Transverse colon (tissue), 4 donors: ENCODE data around the gene SLC25A41. TPM values are rescaled to one million over a fixed set of nuclear protein-coding genes. Genes with fewer than 3 reads are reported as not detected.
"Not testable (repeated sequence)": the region's sequence is repeated elsewhere in the genome, so short reads cannot be mapped to it uniquely, and the experiment has no call there.

Experiments used
- DNase-seq: peaks from one replicate; pipeline ENCODE4 v3.0.0-alpha.2; 2019
- H3K27ac ChIP-seq, 4 donors: fragments of 200-600 bp; sonication (generic); 2 replicates each; pipeline ENCODE4 v1.5.1; 2016 to 2018; ENCODE audit warnings: inconsistent platforms in 4 of 4
- H3K27me3 ChIP-seq: fragments of 200-600 bp; sonication (generic); 2 replicates; pipeline ENCODE4 v1.5.1; 2017; ENCODE audit warnings: inconsistent platforms
- H3K36me3 ChIP-seq, 4 donors: fragments of 200-600 bp; sonication (generic); 2 replicates each; pipeline ENCODE4 v1.5.1; 2017 to 2019; ENCODE audit warnings: inconsistent platforms in 4 of 4
- H3K4me1 ChIP-seq, 4 donors: fragments of 200-600 bp; sonication (generic); 2 replicates each; pipeline ENCODE4 v1.5.1; 2017 to 2020; ENCODE audit warnings: inconsistent platforms in 4 of 4
- H3K4me3 ChIP-seq, 4 donors: fragments of 200-600 bp; sonication (generic); 1 replicate in 1 of 4; 2 replicates in 3 of 4; pipeline versions ENCODE4 v1.5.1 to v1.6.1; 2017 to 2019; ENCODE audit warnings: inconsistent platforms in 4 of 4
- H3K9me3 ChIP-seq, 2 donors: fragments of 200-600 bp; sonication (generic); 2 replicates each; pipeline ENCODE4 v1.5.1; 2017 to 2019; ENCODE audit warnings: inconsistent platforms in 2 of 2
- EP300 ChIP-seq: sonication (generic); formaldehyde crosslinking; IDR thresholded peaks from one replicate; pipeline ENCODE4 v1.6.1; 2017; ENCODE audit warnings: antibody characterized with exemption, low read depth
- POLR2A ChIP-seq: fragments of 450-650 bp; IDR thresholded peaks from one replicate; pipeline ENCODE4 v1.6.1; 2016; ENCODE audit warnings: antibody characterized with exemption, mild to moderate bottlenecking, moderate library complexity
- POLR2AphosphoS5 ChIP-seq, 3 donors: sonication (generic); formaldehyde crosslinking; IDR thresholded peaks; one replicate each; pipeline ENCODE4 v1.6.1; 2016; ENCODE audit warnings: antibody characterized with exemption in 3 of 3
- WGBS, 2 donors: methylation state at CpG; one replicate each; pipeline ENCODE4 v1.1.5; 2018; ENCODE audit warnings: low coverage in 1 of 2; 5-methylcytosine and 5-hydroxymethylcytosine counted together
- in situ Hi-C, 4 donors: fragments of 200-750 bp; cut with MboI; loops; one replicate each; pipeline versions ENCODE4 v1.15.0 to v1.15.1; 2017; ENCODE audit warnings: low sequenced_read_pairs in 3 of 4, low pct_ligation_motif_present in 1 of 4, low pct_unique_long_range_greater_than_20kb in 1 of 4
- intact Hi-C: fragments of 100-400 bp; cut with DNase I; formaldehyde crosslinking; loops from one replicate; pipeline ENCODE4 v1.15.1; 2023; ENCODE audit warnings: low total_unique reads
- total RNA-seq, 4 donors: library from RNA; depleted of rRNA; stranded (reverse); fragments of >200 nt; gene quantifications; one replicate each; pipeline ENCODE4 v1.1.0, GENCODE V29; 2016
- TF ChIP-seq, protein P1 (sequence below), 5 experiments: fragments of 200-600 bp in 3 of 5; fragments of 450-650 bp in 2 of 5; sonication (generic) in 3 of 5; IDR thresholded peaks; 1 replicate in 2 of 5; 2 replicates in 3 of 5; pipeline ENCODE4 v1.5.1; 2016 to 2017; ENCODE audit warnings: antibody characterized with exemption in 5 of 5, inconsistent platforms in 3 of 5, mild to moderate bottlenecking in 2 of 5, moderate library complexity in 1 of 5

Gene SLC25A41
- total RNA-seq, 4 donors from 2014 or later, result 0.32 TPM; not detected in 3

DNA sequence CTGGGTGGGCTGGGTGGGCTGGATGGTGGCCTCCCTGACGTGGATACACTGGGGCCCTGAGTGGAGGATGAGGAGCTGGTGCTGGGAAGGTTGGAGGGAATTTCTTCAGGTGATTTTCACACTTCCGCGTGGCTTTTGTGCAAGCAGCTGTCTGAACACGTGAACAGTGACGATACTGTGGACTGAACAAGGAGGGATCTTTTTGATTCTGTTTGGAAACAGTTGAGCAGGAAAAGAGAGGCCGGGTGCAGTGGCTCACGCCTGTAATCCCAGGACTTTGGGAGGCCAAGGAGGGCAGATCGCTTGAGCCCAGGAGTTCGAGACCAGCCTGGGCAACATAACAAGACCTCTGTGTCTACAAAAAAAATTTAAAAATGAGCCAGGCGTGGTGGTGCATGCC, 31.5 kb downstream of the SLC25A41 start:
- no peak for DNase-seq
- WGBS, 2 donors, result 73 to 75% methylated on average over 4 to 10 of the region's 10 CpGs
- peak overlapping the region; percentile 74 to 84 (median 80) for H3K27ac ChIP-seq

DNA sequence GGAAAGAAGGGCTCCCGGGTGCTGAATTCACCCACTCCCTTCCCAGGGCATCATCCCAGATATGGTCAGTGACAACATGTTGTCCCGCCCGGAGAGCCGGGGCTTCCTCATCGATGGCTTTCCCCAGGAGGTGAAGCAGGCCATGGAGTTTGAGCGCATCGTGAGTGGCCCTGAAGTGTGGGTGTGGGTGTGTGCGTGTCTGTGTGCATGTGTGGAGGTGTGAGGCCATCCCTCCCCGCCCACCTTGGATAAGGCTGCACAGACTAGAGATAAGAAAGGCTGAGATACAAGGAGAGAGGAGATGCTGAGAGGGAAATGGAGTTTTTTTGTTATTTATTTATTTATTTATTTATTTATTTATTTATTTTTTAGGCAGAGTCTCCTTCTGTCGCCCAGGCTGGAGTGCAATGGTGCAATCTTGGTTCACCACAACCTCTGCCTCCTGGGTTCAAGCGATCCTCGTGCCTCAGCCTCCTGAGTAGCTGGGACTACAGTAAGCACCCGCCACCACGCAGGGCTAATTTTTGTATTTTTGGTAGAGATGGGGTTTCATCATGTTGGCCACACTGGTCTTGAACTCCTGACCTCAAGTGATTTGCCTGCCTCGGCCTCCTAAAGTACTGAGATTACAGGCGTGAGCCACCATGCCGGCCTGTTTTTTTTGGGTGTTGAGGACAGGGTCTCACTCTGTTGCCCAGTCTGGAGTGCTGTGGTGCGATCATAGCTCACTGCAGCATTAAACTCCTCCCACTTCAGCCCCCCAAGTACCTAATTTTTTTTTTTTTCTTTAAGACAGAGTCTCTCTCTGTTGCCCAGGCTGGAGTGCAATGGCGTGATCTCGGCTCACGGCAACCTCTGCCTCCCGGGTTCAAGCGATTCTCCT, 33.3 kb downstream of the SLC25A41 start:
- H3K27ac ChIP-seq, DNase-seq, H3K4me3 ChIP-seq, H3K9me3 ChIP-seq, H3K36me3 ChIP-seq, in situ Hi-C loops, intact Hi-C loops, H3K27me3 ChIP-seq: not testable (repeated sequence)
- WGBS, 2 donors, result 79 to 90% methylated on average over 5 to 23 of the region's 23 CpGs
- peaks cover 3 to 23% (median 13%) of the 10 kb centered on the region in 4 donors for H3K4me1 ChIP-seq

More for the DNA sequence above, 31.5 kb downstream of the SLC25A41 start:
- in situ Hi-C loops, result no loop called here
- H3K4me1 ChIP-seq, result peaks cover 3 to 23% (median 13%) of the 10 kb centered on the region in 4 donors
- H3K9me3 ChIP-seq, result no peaks in the 10 kb centered on the region
- TF ChIP-seq POLR2A, result no peak
- TF ChIP-seq EP300, result no peak
- H3K36me3 ChIP-seq, result no peaks in the 10 kb centered on the region
- intact Hi-C loops, result no loop called here
- H3K27me3 ChIP-seq, result no peaks in the 10 kb centered on the region
- peak overlapping the region in 1 of 4 donors; percentile 26 for H3K4me3 ChIP-seq

DNA sequence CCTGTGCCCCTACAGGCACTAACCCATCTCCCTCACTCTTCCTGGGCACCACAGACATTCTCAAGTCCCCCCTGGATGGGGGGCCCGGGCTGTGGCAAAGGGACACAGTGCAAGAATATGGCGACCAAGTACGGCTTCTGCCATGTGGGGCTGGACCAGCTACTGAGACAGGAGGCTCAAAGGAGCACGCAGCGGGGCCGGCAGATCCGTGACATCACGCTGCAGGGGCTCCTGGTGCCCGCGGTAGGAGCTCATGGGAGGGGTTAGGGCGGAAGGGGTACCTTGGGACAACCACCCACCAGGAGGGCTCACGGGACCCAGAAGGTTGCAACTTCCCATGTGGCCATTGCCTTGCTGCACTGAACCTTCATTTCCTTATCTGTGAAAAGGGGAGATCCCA, 37.3 kb downstream of the SLC25A41 start:
- intact Hi-C loops, result no loop called here
- H3K9me3 ChIP-seq, result no peaks in the 10 kb centered on the region
- H3K36me3 ChIP-seq, result no peaks in the 10 kb centered on the region
- peaks cover 5 to 18% (median 8%) of the 10 kb centered on the region in 4 donors for H3K4me1 ChIP-seq
- DNase-seq, result no peak
- in situ Hi-C loops, result no loop called here
- no peaks in the 10 kb centered on the region for H3K27me3 ChIP-seq
- WGBS, 2 donors, result 97% methylated on average over 12 of the region's 12 CpGs; no CpG with 5 or more reads in 1 of the 2 donors
- no peak for TF ChIP-seq EP300
- TF ChIP-seq, protein P1, sequence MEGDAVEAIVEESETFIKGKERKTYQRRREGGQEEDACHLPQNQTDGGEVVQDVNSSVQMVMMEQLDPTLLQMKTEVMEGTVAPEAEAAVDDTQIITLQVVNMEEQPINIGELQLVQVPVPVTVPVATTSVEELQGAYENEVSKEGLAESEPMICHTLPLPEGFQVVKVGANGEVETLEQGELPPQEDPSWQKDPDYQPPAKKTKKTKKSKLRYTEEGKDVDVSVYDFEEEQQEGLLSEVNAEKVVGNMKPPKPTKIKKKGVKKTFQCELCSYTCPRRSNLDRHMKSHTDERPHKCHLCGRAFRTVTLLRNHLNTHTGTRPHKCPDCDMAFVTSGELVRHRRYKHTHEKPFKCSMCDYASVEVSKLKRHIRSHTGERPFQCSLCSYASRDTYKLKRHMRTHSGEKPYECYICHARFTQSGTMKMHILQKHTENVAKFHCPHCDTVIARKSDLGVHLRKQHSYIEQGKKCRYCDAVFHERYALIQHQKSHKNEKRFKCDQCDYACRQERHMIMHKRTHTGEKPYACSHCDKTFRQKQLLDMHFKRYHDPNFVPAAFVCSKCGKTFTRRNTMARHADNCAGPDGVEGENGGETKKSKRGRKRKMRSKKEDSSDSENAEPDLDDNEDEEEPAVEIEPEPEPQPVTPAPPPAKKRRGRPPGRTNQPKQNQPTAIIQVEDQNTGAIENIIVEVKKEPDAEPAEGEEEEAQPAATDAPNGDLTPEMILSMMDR (IDR thresholded peaks at IDR 0.05), result no peak
- no peak for TF ChIP-seq POLR2AphosphoS5 (IDR thresholded peaks at IDR 0.05)
- TF ChIP-seq POLR2A, result no peak
- H3K27ac ChIP-seq, result no peak overlapping the region
- H3K4me3 ChIP-seq, result no peak overlapping the region

DNA sequence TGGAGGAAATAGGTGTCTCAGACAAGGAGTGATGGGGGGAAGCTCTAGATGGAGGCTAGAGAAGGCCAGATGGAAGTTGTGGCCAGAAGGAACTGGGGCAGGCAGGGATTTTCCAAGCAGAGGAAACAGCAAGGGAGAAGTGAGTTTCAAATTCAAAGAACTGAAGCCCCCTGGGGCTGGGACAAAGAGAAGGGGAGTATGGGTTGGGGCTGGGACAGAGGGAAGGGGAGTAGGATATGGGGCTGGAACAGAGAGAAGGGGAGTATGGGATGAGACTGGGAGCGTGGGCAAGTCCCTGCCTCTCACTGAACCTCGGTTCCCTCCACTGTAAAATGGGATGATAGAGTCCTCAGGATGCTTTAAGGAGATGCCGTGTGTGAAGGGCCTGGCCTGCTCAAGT, 38.7 kb downstream of the SLC25A41 start:
- DNase-seq, result no peak
- H3K4me3 ChIP-seq, result no peak overlapping the region
- H3K27me3 ChIP-seq, result no peaks in the 10 kb centered on the region
- H3K9me3 ChIP-seq, result no peaks in the 10 kb centered on the region
- in situ Hi-C loops, result no loop called here
- peaks cover 0 to 7% (median 0%) of the 10 kb centered on the region in 4 donors for H3K36me3 ChIP-seq
- TF ChIP-seq POLR2AphosphoS5 (IDR thresholded peaks at IDR 0.05) (no peak), POLR2A (no peak), EP300 (no peak)
- TF ChIP-seq, protein P1 (IDR thresholded peaks at IDR 0.05), result no peak
- peaks cover 5 to 18% (median 8%) of the 10 kb centered on the region in 4 donors for H3K4me1 ChIP-seq
- H3K27ac ChIP-seq, result no peak overlapping the region
- intact Hi-C loops, result no loop called here
- WGBS, 2 donors, result 92 to 94% methylated on average over 3 of the region's 3 CpGs

DNA sequence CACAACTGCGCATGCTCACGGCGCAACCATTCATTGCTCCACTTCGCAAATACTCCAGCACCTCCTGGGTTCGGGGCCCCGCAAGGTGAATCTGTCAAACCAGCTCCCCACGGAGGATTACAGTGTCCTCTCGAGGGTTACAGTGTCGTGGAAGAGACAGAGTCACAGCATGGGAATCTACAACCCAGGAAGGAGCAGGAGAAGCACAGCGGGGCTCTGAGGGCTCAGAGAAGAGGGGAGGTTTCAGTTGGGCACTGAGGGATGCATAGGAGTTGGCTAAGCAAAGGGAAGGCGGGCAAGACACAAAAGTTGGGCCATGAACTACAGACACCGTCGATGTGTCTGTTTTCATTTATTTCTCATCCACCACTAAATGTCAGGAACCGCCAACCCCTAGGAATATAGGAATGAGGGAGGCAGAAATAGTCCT, 39.6 kb downstream of the SLC25A41 start:
- 0 to 28% methylated on average over 2 to 14 of the region's 14 CpGs for WGBS, 2 donors

More for the DNA sequence above, 39.6 kb downstream of the SLC25A41 start:
- no peaks in the 10 kb centered on the region for H3K9me3 ChIP-seq
- H3K36me3 ChIP-seq, result peaks cover 0 to 16% (median 3%) of the 10 kb centered on the region in 4 donors
- in situ Hi-C loops (no loop called here), intact Hi-C loops (loop anchor here (1.0 kb wide), 1 partner anchor 29 kb away; no protein-coding TSS in a partner anchor)
- peak overlapping the region; percentile 89 to 98 (median 94) for H3K27ac ChIP-seq
- TF ChIP-seq POLR2AphosphoS5 (IDR thresholded peaks at IDR 0.05), result no peak
- TF ChIP-seq POLR2A, result no peak
- TF ChIP-seq, protein P1 (IDR thresholded peaks at IDR 0.05), result no peak
- no peak for TF ChIP-seq EP300
- no peaks in the 10 kb centered on the region for H3K27me3 ChIP-seq
- peaks cover 5 to 18% (median 8%) of the 10 kb centered on the region in 4 donors for H3K4me1 ChIP-seq
- peak; percentile 76 for DNase-seq
- H3K4me3 ChIP-seq, result peak overlapping the region; percentile 62 to 93 (median 82)
